Measurements from ENCODE around the gene NAV3. TPM values are rescaled to one million over a fixed set of nuclear protein-coding genes. Genes with fewer than 3 reads are reported as not detected.

NAV3 gene, protein sequence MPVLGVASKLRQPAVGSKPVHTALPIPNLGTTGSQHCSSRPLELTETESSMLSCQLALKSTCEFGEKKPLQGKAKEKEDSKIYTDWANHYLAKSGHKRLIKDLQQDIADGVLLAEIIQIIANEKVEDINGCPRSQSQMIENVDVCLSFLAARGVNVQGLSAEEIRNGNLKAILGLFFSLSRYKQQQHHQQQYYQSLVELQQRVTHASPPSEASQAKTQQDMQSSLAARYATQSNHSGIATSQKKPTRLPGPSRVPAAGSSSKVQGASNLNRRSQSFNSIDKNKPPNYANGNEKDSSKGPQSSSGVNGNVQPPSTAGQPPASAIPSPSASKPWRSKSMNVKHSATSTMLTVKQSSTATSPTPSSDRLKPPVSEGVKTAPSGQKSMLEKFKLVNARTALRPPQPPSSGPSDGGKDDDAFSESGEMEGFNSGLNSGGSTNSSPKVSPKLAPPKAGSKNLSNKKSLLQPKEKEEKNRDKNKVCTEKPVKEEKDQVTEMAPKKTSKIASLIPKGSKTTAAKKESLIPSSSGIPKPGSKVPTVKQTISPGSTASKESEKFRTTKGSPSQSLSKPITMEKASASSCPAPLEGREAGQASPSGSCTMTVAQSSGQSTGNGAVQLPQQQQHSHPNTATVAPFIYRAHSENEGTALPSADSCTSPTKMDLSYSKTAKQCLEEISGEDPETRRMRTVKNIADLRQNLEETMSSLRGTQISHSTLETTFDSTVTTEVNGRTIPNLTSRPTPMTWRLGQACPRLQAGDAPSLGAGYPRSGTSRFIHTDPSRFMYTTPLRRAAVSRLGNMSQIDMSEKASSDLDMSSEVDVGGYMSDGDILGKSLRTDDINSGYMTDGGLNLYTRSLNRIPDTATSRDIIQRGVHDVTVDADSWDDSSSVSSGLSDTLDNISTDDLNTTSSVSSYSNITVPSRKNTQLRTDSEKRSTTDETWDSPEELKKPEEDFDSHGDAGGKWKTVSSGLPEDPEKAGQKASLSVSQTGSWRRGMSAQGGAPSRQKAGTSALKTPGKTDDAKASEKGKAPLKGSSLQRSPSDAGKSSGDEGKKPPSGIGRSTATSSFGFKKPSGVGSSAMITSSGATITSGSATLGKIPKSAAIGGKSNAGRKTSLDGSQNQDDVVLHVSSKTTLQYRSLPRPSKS (N-terminal part only)
- polyA plus RNA-seq (2013, experiment 1 of 2), result 26.2 TPM
- polyA plus RNA-seq (2013, experiment 2 of 2), result 26.1 TPM

DNA sequence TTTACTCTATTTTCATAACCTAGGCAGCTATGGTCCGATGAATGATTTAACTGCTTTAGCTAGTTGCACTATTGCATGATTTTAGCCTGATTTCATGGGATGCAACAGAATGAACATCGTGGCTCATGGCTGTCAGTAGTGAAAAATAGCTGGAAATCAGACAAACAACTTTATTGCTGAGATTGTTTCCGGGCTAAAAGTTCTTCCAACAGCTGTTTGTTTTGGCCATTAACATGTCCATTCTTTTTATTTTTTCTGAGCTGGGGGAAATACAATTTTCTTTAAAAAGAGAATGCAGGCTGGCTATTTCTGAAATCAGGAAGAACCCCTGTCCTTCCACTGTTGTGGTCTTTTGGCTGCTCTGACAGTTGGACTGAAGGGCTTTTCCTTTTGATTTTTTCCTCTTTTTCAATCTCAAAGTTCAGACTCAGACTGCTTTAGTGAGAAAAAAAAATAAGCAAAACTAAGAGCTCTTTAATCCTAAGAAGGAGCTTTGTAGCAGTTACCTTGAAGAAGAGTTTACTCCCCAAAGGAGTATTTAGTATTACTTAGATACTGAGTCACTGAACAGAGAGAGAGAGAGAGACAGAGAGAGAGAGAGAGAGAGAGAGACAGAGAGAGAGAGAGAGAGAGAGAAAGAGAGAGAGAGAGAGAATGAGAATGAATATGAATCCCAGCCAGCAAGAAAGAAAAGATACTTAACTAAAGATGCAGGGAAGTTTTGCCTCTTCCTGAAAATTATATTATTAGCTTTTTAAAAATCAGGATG is at the start of gene NAV3:
Gene NAV3 (plus strand): TSS at position 312 of the 769 bp plus-strand sequence. CDS start 568 bp downstream, outside the sequence.
- no peak within 1 kb of the TSS for H3K4me2 ChIP-seq (ENCODE audit: low read length, poor library complexity, severe bottlenecking)
- no peak within 1 kb of the TSS for H3K14ac ChIP-seq (ENCODE audit: low read length in 2 of 2)
- WGBS, result 7% methylated on average over 2 of the region's 3 CpGs

DNA sequence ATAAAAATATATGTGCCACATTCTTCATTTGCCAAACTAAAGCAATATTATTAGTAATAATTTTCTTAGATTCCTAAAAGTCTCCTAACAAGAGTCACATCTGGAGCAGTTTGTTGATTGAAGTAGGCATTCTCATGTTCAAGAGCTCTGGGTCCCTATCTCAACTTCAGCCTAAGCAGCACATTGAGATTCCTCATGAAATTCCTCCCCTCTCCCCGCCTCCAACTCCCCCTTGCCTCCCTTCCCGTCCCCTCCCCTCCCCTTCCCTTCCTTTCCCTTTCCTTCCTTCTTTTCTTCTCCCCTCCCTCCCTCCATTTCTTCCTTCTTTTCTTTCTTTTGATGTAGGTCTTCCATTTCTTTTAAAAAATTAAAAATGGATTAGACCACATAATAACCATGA is 48.7 kb upstream of the NAV3 start:
- 36% methylated on average over 2 of the region's 2 CpGs for WGBS
- no peak overlapping the region for H3K14ac ChIP-seq (ENCODE audit: low read length in 2 of 2)

More for the DNA sequence above, at the start of gene NAV3:
- Histone ChIP-seq H3K36me3 (ENCODE audit: control insufficient read depth in 1 of 2, insufficient read depth in 2 of 2, low read depth in 1 of 2, low read length in 2 of 2) (no peaks in the 10 kb centered on the region), H2BK15ac (ENCODE audit: low read depth, poor library complexity, severe bottlenecking) (peak within 1 kb of the TSS; percentile 80), H4K91ac (ENCODE audit: low read length) (no peak within 1 kb of the TSS), H2BK12ac (ENCODE audit: low read length in 2 of 2) (peak within 1 kb of the TSS; percentile 45 to 77), H3K27me3 (ENCODE audit: control insufficient read depth in 1 of 2, insufficient read depth in 1 of 2, low read length in 2 of 2) (no peaks in the 10 kb centered on the region), H3K4ac (ENCODE audit: low read depth in 1 of 2, low read length in 2 of 2) (peak within 1 kb of the TSS; percentile 32 to 75), H3K18ac (ENCODE audit: low read depth in 1 of 2, low read length in 2 of 2) (peak within 1 kb of the TSS; percentile 79 to 85), H2AK5ac (ENCODE audit: low read length, severe bottlenecking) (no peak within 1 kb of the TSS), H3K27ac (ENCODE audit: low read length, poor library complexity, severe bottlenecking) (no peak within 1 kb of the TSS), H3K9ac (ENCODE audit: low read length) (peak within 1 kb of the TSS; percentile 65), H2BK120ac (ENCODE audit: low read depth, low read length) (peak within 1 kb of the TSS; percentile 49), H3K79me1 (replicated peaks; ENCODE audit: low read length, poor library complexity, severe bottlenecking) (no peaks in the 10 kb centered on the region), H2BK5ac (ENCODE audit: low read depth, low read length, poor library complexity, severe bottlenecking) (no peak within 1 kb of the TSS), H2AFZ (ENCODE audit: low read depth, low read length) (no peak within 1 kb of the TSS), H3K4me3 (ENCODE audit: insufficient read depth in 1 of 2, low read depth in 1 of 2, low read length in 2 of 2) (peak within 1 kb of the TSS in 1 of 2 experiments; percentile 34), H3K23ac (ENCODE audit: low read length in 2 of 2) (no peak within 1 kb of the TSS), H3K4me1 (ENCODE audit: control insufficient read depth, insufficient read depth, low read depth, low read length) (no peaks in the 10 kb centered on the region), H3K9me3 (ENCODE audit: control insufficient read depth, low read length) (no peaks in the 10 kb centered on the region), H4K8ac (ENCODE audit: low read length) (peak within 1 kb of the TSS; percentile 92)
- peak; percentile 50 for DNase-seq

DNA sequence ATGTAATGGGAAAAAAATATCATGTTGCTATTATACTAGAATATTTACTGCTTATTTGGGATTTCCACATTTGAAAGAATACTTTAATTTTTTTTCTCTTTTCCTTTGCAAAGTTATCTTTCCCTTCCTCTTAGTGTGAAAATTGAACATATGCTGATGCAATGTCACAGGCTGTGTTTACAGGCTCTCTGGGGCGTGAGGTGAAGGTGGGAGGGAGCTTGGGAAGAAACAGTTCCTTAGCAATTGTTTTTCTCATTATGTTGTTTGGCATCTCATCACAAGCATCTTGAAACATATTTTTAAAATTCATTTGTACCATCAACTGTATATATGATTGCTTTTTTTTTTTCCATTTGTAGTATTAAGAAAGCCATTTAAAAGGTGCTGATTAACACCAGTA is 47.9 kb upstream of the NAV3 start:
- Histone ChIP-seq H3K27me3 (ENCODE audit: control insufficient read depth in 1 of 2, insufficient read depth in 1 of 2, low read length in 2 of 2) (no peaks in the 10 kb centered on the region), H4K91ac (ENCODE audit: low read length) (no peak overlapping the region), H3K4me3 (ENCODE audit: insufficient read depth in 1 of 2, low read depth in 1 of 2, low read length in 2 of 2) (no peak overlapping the region), H2BK5ac (ENCODE audit: low read depth, low read length, poor library complexity, severe bottlenecking) (no peak overlapping the region), H3K27ac (ENCODE audit: low read length, poor library complexity, severe bottlenecking) (no peak overlapping the region), H2BK12ac (ENCODE audit: low read length in 2 of 2) (no peak overlapping the region), H2AK5ac (ENCODE audit: low read length, severe bottlenecking) (no peak overlapping the region), H3K4ac (ENCODE audit: low read depth in 1 of 2, low read length in 2 of 2) (no peak overlapping the region), H2BK15ac (ENCODE audit: low read depth, poor library complexity, severe bottlenecking) (no peak overlapping the region), H3K9me3 (ENCODE audit: control insufficient read depth, low read length) (peaks cover 22% of the 10 kb centered on the region), H3K4me2 (ENCODE audit: low read length, poor library complexity, severe bottlenecking) (no peak overlapping the region), H3K36me3 (ENCODE audit: control insufficient read depth in 1 of 2, insufficient read depth in 2 of 2, low read depth in 1 of 2, low read length in 2 of 2) (no peaks in the 10 kb centered on the region), H3K18ac (ENCODE audit: low read depth in 1 of 2, low read length in 2 of 2) (no peak overlapping the region), H4K8ac (ENCODE audit: low read length) (no peak overlapping the region), H3K23ac (ENCODE audit: low read length in 2 of 2) (no peak overlapping the region), H3K79me1 (replicated peaks; ENCODE audit: low read length, poor library complexity, severe bottlenecking) (no peaks in the 10 kb centered on the region), H3K9ac (ENCODE audit: low read length) (no peak overlapping the region), H2BK120ac (ENCODE audit: low read depth, low read length) (no peak overlapping the region), H3K14ac (ENCODE audit: low read length in 2 of 2) (no peak overlapping the region), H2AFZ (ENCODE audit: low read depth, low read length) (no peak overlapping the region), H3K4me1 (ENCODE audit: control insufficient read depth, insufficient read depth, low read depth, low read length) (no peaks in the 10 kb centered on the region)
- DNase-seq, result no peak
- WGBS, result no CpG with 5 or more reads among the region's 1 CpG

More for the DNA sequence above, 48.7 kb upstream of the NAV3 start:
- Histone ChIP-seq H3K4me2 (ENCODE audit: low read length, poor library complexity, severe bottlenecking) (no peak overlapping the region), H3K27me3 (ENCODE audit: control insufficient read depth in 1 of 2, insufficient read depth in 1 of 2, low read length in 2 of 2) (no peaks in the 10 kb centered on the region), H3K18ac (ENCODE audit: low read depth in 1 of 2, low read length in 2 of 2) (no peak overlapping the region), H2BK15ac (ENCODE audit: low read depth, poor library complexity, severe bottlenecking) (no peak overlapping the region), H4K91ac (ENCODE audit: low read length) (no peak overlapping the region), H2BK120ac (ENCODE audit: low read depth, low read length) (no peak overlapping the region), H3K9ac (ENCODE audit: low read length) (no peak overlapping the region), H3K79me1 (replicated peaks; ENCODE audit: low read length, poor library complexity, severe bottlenecking) (no peaks in the 10 kb centered on the region), H3K27ac (ENCODE audit: low read length, poor library complexity, severe bottlenecking) (no peak overlapping the region), H2AFZ (ENCODE audit: low read depth, low read length) (no peak overlapping the region), H2BK12ac (ENCODE audit: low read length in 2 of 2) (no peak overlapping the region), H2AK5ac (ENCODE audit: low read length, severe bottlenecking) (no peak overlapping the region), H3K4ac (ENCODE audit: low read depth in 1 of 2, low read length in 2 of 2) (no peak overlapping the region), H3K23ac (ENCODE audit: low read length in 2 of 2) (no peak overlapping the region), H3K9me3 (ENCODE audit: control insufficient read depth, low read length) (peaks cover 15% of the 10 kb centered on the region), H3K4me1 (ENCODE audit: control insufficient read depth, insufficient read depth, low read depth, low read length) (no peaks in the 10 kb centered on the region), H4K8ac (ENCODE audit: low read length) (no peak overlapping the region), H3K4me3 (ENCODE audit: insufficient read depth in 1 of 2, low read depth in 1 of 2, low read length in 2 of 2) (no peak overlapping the region), H2BK5ac (ENCODE audit: low read depth, low read length, poor library complexity, severe bottlenecking) (no peak overlapping the region), H3K36me3 (ENCODE audit: control insufficient read depth in 1 of 2, insufficient read depth in 2 of 2, low read depth in 1 of 2, low read length in 2 of 2) (no peaks in the 10 kb centered on the region)
- DNase-seq, result no peak

All from mesenchymal stem cell (in vitro differentiated cells and primary cell).